ENCODE results near the gene ZNF135.
A peak's percentile ranks its signal among the peaks of the same experiment; 100 is the strongest.

ZNF135 gene

GRCh38 chr19:58088521-58089052 is 29.5 kb downstream of the ZNF135 start:
- DNase-seq, result no peak
- Histone ChIP-seq H3K18ac (ENCODE audit: low read length) (no peak overlapping the region), H3K56ac (ENCODE audit: low read length) (no peak overlapping the region), H2AK5ac (ENCODE audit: low read length) (no peak overlapping the region), H3K27me3 (ENCODE audit: insufficient read depth, low read length, poor library complexity) (no peaks in the 10 kb centered on the region), H3K79me1 (ENCODE audit: low read length) (no peaks in the 10 kb centered on the region), H3K36me3 (ENCODE audit: control insufficient read depth, insufficient read depth, low read length) (no peaks in the 10 kb centered on the region), H3K23ac (ENCODE audit: low read length) (no peak overlapping the region), H2BK120ac (ENCODE audit: low read depth, low read length) (no peak overlapping the region), H3K4me2 (ENCODE audit: low read length) (no peak overlapping the region), H3K27ac (ENCODE audit: low read depth, low read length) (no peak overlapping the region), H3K4ac (ENCODE audit: low read depth, low read length) (no peak overlapping the region), H3K79me2 (ENCODE audit: control insufficient read depth, insufficient read depth, low read length) (no peaks in the 10 kb centered on the region), H2BK5ac (ENCODE audit: low read length) (no peak overlapping the region), H4K5ac (ENCODE audit: low read length) (no peak overlapping the region), H4K8ac (ENCODE audit: low read depth, low read length) (no peak overlapping the region), H2BK15ac (replicated peaks; ENCODE audit: low read depth) (no peak overlapping the region), H3K9ac (ENCODE audit: low read length) (no peak overlapping the region), H3K4me3 (ENCODE audit: low read length) (no peak overlapping the region), H3K4me1 (ENCODE audit: control insufficient read depth, low read depth, low read length) (no peaks in the 10 kb centered on the region)
- WGBS (ENCODE audit: extremely low coverage, insufficient coverage, low lambda C conversion rate), result no CpG with 5 or more reads among the region's 13 CpGs

DNA sequence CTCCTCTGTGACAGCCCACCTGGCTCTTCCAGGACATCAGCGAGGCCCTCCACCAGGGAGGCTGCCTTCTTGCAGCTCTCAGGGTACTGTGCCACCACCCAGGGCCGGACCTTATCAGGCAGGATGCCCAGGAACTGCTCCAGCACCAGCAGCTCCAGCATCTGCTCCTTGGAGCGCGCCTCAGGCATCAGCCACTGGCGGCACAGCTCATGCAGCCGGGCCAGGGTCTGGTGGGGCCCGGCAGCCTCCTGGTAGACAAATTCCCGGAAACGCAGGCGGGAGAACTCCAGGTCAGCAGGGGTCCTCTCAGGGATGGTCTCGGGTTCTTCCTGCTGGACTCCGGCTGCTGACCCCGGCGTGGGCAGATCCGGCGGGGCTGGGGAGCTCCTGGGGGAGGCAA is 30.8 kb downstream of the ZNF135 start:
- WGBS (ENCODE audit: extremely low coverage, insufficient coverage, low lambda C conversion rate), result no CpG with 5 or more reads among the region's 16 CpGs
- no peaks in the 10 kb centered on the region for H3K27me3 ChIP-seq (ENCODE audit: insufficient read depth, low read length, poor library complexity)
- DNase-seq, result no peak
- H3K4ac ChIP-seq (ENCODE audit: low read depth, low read length), result no peak overlapping the region
- no peak overlapping the region for H3K4me3 ChIP-seq (ENCODE audit: low read length)
- H2AK5ac ChIP-seq (ENCODE audit: low read length), result no peak overlapping the region
- no peak overlapping the region for H2BK15ac ChIP-seq (replicated peaks; ENCODE audit: low read depth)
- no peak overlapping the region for H3K23ac ChIP-seq (ENCODE audit: low read length)
- H3K18ac ChIP-seq (ENCODE audit: low read length), result no peak overlapping the region
- no peaks in the 10 kb centered on the region for H3K4me1 ChIP-seq (ENCODE audit: control insufficient read depth, low read depth, low read length)
- no peak overlapping the region for H2BK120ac ChIP-seq (ENCODE audit: low read depth, low read length)
- no peak overlapping the region for H3K56ac ChIP-seq (ENCODE audit: low read length)
- no peak overlapping the region for H2BK5ac ChIP-seq (ENCODE audit: low read length)
- H3K4me2 ChIP-seq (ENCODE audit: low read length), result no peak overlapping the region
- no peak overlapping the region for H4K8ac ChIP-seq (ENCODE audit: low read depth, low read length)
- H4K5ac ChIP-seq (ENCODE audit: low read length), result no peak overlapping the region
- H3K36me3 ChIP-seq (ENCODE audit: control insufficient read depth, insufficient read depth, low read length), result no peaks in the 10 kb centered on the region
- H3K9ac ChIP-seq (ENCODE audit: low read length), result no peak overlapping the region
- no peak overlapping the region for H3K27ac ChIP-seq (ENCODE audit: low read depth, low read length)
- no peaks in the 10 kb centered on the region for H3K79me2 ChIP-seq (ENCODE audit: control insufficient read depth, insufficient read depth, low read length)
- no peaks in the 10 kb centered on the region for H3K79me1 ChIP-seq (ENCODE audit: low read length)

DNA sequence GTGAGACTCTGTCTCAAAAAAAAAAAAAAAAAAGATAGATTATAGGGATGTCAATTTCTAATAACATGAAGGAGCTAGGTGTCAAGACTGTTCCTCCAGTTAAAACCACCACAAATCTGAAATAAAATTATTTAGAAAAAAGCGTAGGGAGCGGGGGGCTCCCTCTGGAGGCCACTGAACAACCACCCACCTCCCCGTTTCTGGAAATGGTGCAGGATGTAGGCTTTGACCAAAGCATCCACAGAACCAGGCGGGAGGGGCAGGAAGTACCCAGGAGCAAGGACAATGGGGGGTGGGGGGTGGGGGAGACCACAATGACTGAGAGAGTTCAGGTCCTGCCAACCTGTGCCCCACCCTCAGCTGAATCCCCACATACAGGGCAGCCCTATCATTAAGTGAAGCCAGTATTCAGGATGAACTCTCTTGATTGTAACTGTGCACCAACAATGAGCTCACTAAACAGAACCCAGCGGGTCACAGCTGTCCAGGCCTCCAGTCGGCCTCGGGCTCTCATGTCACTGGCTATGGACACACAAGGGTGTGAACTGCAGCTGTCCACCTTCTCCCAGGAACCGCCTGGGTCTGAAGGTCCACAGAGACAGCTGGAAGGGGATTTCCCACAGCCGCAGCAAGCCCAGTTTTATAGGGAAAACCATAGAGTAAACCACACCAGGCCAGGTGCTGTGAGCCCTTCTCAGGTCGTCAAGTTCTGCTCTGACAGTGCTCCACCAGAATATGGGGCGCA is 32.3 kb downstream of the ZNF135 start:
- DNase-seq, result peak; percentile 32
- Histone ChIP-seq H2AK5ac (ENCODE audit: low read length) (no peak overlapping the region), H3K56ac (ENCODE audit: low read length) (no peak overlapping the region), H3K79me2 (ENCODE audit: control insufficient read depth, insufficient read depth, low read length) (no peaks in the 10 kb centered on the region), H2BK5ac (ENCODE audit: low read length) (no peak overlapping the region), H3K79me1 (ENCODE audit: low read length) (no peaks in the 10 kb centered on the region), H2BK120ac (ENCODE audit: low read depth, low read length) (no peak overlapping the region), H3K23ac (ENCODE audit: low read length) (no peak overlapping the region), H3K4me3 (ENCODE audit: low read length) (no peak overlapping the region), H4K8ac (ENCODE audit: low read depth, low read length) (no peak overlapping the region), H3K4me1 (ENCODE audit: control insufficient read depth, low read depth, low read length) (no peaks in the 10 kb centered on the region), H3K18ac (ENCODE audit: low read length) (no peak overlapping the region), H3K27me3 (ENCODE audit: insufficient read depth, low read length, poor library complexity) (no peaks in the 10 kb centered on the region), H3K36me3 (ENCODE audit: control insufficient read depth, insufficient read depth, low read length) (no peaks in the 10 kb centered on the region), H3K27ac (ENCODE audit: low read depth, low read length) (no peak overlapping the region), H2BK15ac (replicated peaks; ENCODE audit: low read depth) (no peak overlapping the region), H3K4me2 (ENCODE audit: low read length) (no peak overlapping the region), H3K4ac (ENCODE audit: low read depth, low read length) (no peak overlapping the region), H3K9ac (ENCODE audit: low read length) (no peak overlapping the region), H4K5ac (ENCODE audit: low read length) (no peak overlapping the region)
- WGBS (ENCODE audit: extremely low coverage, insufficient coverage, low lambda C conversion rate), result no CpG with 5 or more reads among the region's 11 CpGs

DNA sequence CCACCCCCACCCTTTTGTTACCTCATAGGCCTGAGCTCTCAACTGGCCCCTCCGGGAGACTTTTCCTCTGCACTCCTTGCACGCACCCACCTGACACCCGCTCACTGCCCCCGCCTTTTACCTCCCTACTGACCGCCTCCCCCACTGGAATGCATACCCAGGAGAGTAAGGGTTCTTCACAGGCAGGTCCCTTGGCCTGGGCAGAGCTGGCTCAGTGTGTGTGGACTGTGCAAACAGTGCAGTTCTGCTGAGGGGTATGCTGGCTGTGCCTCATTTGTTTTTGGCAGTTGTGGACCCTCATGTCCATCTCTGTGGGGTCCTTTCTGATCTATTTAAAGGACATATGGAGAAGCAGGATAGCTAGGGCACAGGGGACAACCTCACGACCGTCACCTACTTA is 34.0 kb downstream of the ZNF135 start:
- Histone ChIP-seq H4K5ac (ENCODE audit: low read length) (no peak overlapping the region), H3K4me1 (ENCODE audit: control insufficient read depth, low read depth, low read length) (no peaks in the 10 kb centered on the region), H3K56ac (ENCODE audit: low read length) (no peak overlapping the region), H3K9ac (ENCODE audit: low read length) (no peak overlapping the region), H3K36me3 (ENCODE audit: control insufficient read depth, insufficient read depth, low read length) (no peaks in the 10 kb centered on the region), H3K27ac (ENCODE audit: low read depth, low read length) (no peak overlapping the region), H3K79me2 (ENCODE audit: control insufficient read depth, insufficient read depth, low read length) (peaks cover 3% of the 10 kb centered on the region), H3K18ac (ENCODE audit: low read length) (no peak overlapping the region), H4K8ac (ENCODE audit: low read depth, low read length) (no peak overlapping the region), H2AK5ac (ENCODE audit: low read length) (no peak overlapping the region), H3K4me3 (ENCODE audit: low read length) (no peak overlapping the region), H3K23ac (ENCODE audit: low read length) (no peak overlapping the region), H3K27me3 (ENCODE audit: insufficient read depth, low read length, poor library complexity) (no peaks in the 10 kb centered on the region), H3K79me1 (ENCODE audit: low read length) (peaks cover 4% of the 10 kb centered on the region), H3K4ac (ENCODE audit: low read depth, low read length) (no peak overlapping the region), H2BK120ac (ENCODE audit: low read depth, low read length) (no peak overlapping the region), H3K4me2 (ENCODE audit: low read length) (no peak overlapping the region), H2BK15ac (replicated peaks; ENCODE audit: low read depth) (no peak overlapping the region), H2BK5ac (ENCODE audit: low read length) (no peak overlapping the region)
- DNase-seq, result no peak
- no CpG with 5 or more reads among the region's 7 CpGs for WGBS (ENCODE audit: extremely low coverage, insufficient coverage, low lambda C conversion rate)

DNA sequence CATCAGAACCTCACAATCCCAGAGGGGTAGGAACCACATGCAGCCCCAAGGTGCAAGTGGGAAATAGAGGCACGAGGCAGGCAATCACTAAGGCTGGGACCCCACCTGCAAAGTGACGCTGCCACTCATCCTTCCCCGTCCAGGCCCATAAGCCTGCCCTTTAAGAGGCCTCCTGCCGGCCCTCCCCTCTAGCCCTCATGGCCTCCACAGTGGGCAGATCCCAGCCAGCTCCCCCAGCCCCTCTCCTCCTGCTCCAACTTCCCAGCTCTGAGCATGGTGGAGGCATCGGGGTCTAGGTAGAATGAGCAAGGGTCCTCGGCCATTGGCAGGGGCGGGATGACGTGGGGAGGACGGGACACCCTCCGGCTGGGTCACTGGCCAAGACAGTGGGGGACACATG is 36.2 kb downstream of the ZNF135 start:
- DNase-seq, result no peak
- WGBS (ENCODE audit: extremely low coverage, insufficient coverage, low lambda C conversion rate), result no CpG with 5 or more reads among the region's 10 CpGs
- Histone ChIP-seq H3K27me3 (ENCODE audit: insufficient read depth, low read length, poor library complexity) (no peaks in the 10 kb centered on the region), H3K79me2 (ENCODE audit: control insufficient read depth, insufficient read depth, low read length) (peaks cover 3% of the 10 kb centered on the region), H4K8ac (ENCODE audit: low read depth, low read length) (no peak overlapping the region), H3K27ac (ENCODE audit: low read depth, low read length) (no peak overlapping the region), H3K56ac (ENCODE audit: low read length) (no peak overlapping the region), H2AK5ac (ENCODE audit: low read length) (no peak overlapping the region), H4K5ac (ENCODE audit: low read length) (no peak overlapping the region), H3K9ac (ENCODE audit: low read length) (no peak overlapping the region), H3K4ac (ENCODE audit: low read depth, low read length) (no peak overlapping the region), H3K4me1 (ENCODE audit: control insufficient read depth, low read depth, low read length) (no peaks in the 10 kb centered on the region), H2BK15ac (replicated peaks; ENCODE audit: low read depth) (no peak overlapping the region), H3K36me3 (ENCODE audit: control insufficient read depth, insufficient read depth, low read length) (no peaks in the 10 kb centered on the region), H3K4me3 (ENCODE audit: low read length) (no peak overlapping the region), H2BK5ac (ENCODE audit: low read length) (no peak overlapping the region), H3K23ac (ENCODE audit: low read length) (no peak overlapping the region), H3K4me2 (ENCODE audit: low read length) (no peak overlapping the region), H3K79me1 (ENCODE audit: low read length) (peaks cover 4% of the 10 kb centered on the region), H2BK120ac (ENCODE audit: low read depth, low read length) (no peak overlapping the region), H3K18ac (ENCODE audit: low read length) (no peak overlapping the region)

GRCh38 chr19:58096884-58097283 is 37.8 kb downstream of the ZNF135 start:
- Histone ChIP-seq H3K36me3 (ENCODE audit: control insufficient read depth, insufficient read depth, low read length) (no peaks in the 10 kb centered on the region), H3K9ac (ENCODE audit: low read length) (no peak overlapping the region), H3K27ac (ENCODE audit: low read depth, low read length) (no peak overlapping the region), H2AK5ac (ENCODE audit: low read length) (no peak overlapping the region), H3K27me3 (ENCODE audit: insufficient read depth, low read length, poor library complexity) (no peaks in the 10 kb centered on the region), H4K5ac (ENCODE audit: low read length) (no peak overlapping the region), H2BK15ac (replicated peaks; ENCODE audit: low read depth) (no peak overlapping the region), H3K23ac (ENCODE audit: low read length) (no peak overlapping the region), H3K79me1 (ENCODE audit: low read length) (peaks cover 4% of the 10 kb centered on the region), H2BK120ac (ENCODE audit: low read depth, low read length) (no peak overlapping the region), H3K4ac (ENCODE audit: low read depth, low read length) (no peak overlapping the region), H4K8ac (ENCODE audit: low read depth, low read length) (no peak overlapping the region), H3K4me2 (ENCODE audit: low read length) (no peak overlapping the region), H2BK5ac (ENCODE audit: low read length) (no peak overlapping the region), H3K79me2 (ENCODE audit: control insufficient read depth, insufficient read depth, low read length) (peaks cover 3% of the 10 kb centered on the region), H3K18ac (ENCODE audit: low read length) (no peak overlapping the region), H3K56ac (ENCODE audit: low read length) (peak overlapping the region; percentile 67), H3K4me1 (ENCODE audit: control insufficient read depth, low read depth, low read length) (no peaks in the 10 kb centered on the region), H3K4me3 (ENCODE audit: low read length) (no peak overlapping the region)
- no peak for DNase-seq
- no CpG with 5 or more reads among the region's 13 CpGs for WGBS (ENCODE audit: extremely low coverage, insufficient coverage, low lambda C conversion rate)
